NCI-H2196 (cell line): ENCODE data around the gene ANKLE1.

ENCODE experiments used
- DNase-seq: peaks from one replicate; lab custom pipeline; 2025; ENCODE audit not compliant: unreplicated experiment; lab: John Stamatoyannopoulos, UW

The ANKLE1 gene

DNA sequence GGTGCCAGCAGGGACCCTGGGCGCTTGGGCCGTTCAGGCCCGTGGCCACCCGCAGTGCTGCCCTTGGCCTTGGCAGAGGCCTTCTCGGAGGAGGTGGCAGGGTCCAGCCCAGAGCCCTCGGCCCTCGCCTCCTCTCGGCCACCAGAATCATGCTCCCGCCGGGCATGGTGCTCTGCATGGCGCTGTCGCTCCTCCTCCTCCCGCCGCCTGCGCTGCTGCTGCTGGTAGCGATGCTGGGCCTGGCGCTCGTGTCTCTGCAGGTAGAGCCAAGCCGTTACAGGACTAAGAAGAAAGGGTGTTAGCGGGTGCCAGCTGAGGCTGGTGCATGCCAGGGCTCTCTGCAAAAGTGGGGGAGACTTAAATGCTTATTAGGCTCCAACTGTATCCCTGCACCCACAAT lies 43.4 kb downstream of the ANKLE1 start:
- no peak for DNase-seq

- no peak for DNase-seq
Observed at GRCh38 chr19:17325881-17326594, 44.3 kb downstream of the ANKLE1 start.

DNA sequence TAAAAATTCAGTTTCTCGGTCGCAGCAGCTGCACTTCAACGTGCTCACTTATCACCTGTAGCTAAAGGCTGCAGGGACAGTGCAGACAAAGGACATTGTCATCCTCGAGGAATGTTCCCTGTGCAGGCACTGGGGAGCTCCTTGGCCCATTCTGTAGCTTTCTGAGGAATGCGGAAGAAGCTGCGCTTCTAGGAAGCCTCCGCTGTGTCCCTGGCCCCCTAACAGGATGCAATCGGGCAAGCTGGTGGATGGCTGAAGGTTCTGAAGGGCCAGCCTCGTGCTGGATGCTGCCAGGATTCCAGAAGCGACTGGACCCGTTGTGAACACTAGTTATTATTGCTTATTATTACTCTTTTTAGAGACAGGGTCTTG lies 44.9 kb downstream of the ANKLE1 start:
- no peak for DNase-seq

- DNase-seq = no peak
Observed at GRCh38 chr19:17327068-17327653, 45.5 kb downstream of the ANKLE1 start.

DNA sequence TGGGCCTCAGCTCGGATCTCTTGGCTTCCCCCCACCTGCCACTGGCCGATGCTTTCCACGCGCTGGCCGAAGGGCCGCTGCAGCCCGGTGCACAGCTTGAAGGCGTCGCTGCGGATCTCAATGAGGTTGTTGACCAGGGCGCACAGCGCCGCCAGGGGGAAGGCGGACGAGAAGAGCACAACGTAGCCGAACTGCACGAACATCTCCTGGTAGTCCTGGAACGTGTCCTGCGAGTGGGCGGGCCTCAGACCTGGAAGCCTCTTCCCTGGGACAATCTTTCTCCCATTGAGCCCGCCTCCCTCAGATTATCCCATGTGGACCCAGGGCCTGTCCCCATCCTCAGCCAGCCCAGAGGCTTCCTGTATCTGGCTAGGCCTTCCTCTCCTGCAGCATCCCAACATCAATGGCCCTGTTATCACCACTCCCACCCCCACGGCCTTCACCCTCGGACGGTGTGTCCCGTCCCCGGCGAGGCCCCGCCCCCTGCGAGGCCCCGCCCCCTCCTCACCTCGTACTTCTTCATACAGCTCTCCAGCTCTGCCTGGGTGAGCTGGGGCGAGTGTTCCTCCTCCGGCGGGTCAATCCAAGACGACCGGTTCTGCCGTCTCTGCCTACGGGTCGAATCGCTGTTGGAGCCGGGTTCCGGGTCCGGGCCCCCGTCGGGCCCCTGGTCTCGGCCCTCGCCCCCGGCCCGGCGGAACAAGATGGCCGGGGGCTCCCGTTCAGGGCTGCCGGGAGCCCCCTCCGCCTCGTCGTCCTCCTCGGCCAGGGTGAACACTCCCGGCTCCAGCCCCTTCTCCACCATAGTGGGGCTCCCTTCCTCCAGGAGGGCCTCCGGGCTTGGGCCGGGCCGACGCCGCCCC lies 46.2 kb downstream of the ANKLE1 start:
- DNase-seq = no peak

DNA sequence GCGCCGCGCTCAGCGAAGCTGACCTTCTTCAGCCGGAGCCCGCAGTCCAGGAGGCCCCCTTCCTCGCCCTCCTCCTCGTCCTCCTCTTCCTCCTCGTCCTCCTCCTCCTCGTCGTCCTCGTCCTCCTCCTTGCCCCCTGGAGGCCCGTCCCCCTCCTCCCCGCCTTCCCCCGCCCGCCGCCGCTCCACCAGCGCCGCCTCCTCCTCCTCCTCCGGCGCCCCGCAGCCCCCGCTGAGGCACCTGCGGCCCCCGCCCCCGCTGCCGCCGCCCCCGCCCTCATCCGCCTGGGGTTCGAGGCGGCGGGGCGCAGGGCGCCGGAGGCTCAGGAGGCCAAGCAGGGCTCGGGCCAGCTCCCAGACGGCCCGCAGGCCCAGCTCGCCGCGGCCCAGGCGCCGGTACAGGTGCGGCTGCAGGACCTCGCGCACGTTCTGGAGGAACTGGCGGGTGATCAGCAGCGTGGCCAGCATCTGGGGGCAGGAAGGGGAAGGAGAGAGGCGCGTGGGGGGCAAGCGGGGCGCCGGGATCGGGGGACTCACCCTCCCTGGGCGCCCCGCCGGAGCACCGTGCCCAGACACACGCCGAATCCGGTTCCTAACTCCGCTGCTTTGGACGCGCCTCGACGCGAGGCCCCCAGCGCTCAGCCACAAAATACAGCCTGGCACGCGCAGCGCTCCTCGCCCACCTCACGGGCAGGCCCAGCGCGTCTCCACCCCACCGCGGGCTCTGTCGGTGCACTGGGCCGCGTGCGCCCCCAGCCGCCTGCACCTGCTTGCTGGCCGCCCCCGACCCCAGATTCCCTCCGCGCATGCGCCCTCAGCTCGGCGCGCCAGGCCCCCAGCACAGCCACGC lies 47.0 kb downstream of the ANKLE1 start:
- no peak for DNase-seq

DNA sequence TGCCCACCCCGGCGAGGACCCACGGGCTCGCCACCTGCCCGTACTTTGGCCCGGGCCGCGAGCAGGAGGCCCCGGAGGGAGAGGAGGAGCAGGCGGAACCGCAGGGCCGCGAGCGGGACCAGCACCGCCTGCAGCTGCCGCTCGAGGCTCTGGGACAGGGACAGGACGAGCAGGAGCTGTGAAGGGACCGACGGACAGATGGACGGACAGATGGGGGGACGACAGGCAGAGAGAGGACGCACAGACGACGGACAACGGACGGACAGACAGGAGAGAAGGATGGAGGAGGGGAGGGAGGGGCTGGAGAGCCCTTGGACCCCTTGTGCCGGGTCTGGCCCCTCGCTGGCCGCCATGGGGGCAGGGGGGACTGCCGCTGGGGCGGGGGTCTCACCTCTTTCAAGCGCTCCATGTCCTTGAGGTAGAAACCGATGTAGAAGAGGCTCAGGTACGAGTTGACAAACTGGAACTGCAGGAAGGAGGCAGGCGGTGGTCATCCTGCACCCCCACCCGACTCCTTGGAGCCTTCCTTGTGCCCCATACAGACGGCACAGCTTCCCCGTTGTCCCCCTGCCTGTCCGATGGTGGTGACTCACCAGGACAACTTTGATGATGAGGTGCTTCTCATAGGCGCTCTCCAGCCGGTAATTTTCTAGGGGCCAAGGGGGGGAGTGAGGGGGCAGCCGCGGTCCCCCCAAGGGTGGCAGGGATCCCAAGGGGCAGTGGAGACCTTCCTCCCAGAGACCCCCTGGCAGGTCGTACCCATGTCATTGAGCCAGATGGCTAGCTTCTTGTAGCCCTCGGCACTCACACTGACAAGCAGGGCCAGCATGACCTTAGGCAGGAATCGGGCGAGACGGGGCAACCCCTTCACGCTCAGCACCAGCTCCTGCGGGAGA lies 47.9 kb downstream of the ANKLE1 start:
- no peak for DNase-seq

GRCh38 chr19:17330262-17331044 lies 48.8 kb downstream of the ANKLE1 start:
- DNase-seq = no peak

DNA sequence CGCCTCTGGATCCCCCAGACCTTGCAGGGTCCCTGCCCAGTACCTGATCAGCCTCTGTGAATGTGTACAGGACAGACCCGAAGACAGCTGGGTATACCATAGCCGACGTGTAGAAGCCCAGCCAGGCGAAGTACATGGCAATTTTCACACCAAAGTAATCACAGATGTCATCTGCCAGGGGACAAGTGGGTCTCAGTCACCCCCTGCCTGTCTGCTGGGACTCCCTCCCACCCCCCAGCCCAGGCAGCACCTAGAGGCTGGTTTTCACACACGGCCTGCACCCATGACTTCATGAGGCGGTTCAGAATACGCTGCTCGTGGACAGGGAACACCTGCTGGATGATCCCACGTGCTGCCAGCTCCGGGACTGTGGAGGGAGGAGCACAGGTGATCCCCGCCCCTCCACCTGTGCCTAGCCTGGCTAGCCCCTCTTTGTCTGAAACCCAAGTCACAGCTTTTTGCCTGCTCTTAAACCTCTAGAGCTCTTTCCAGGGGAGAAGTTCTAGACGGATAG lies 49.4 kb downstream of the ANKLE1 start:
- DNase-seq = peak; percentile 39

DNA sequence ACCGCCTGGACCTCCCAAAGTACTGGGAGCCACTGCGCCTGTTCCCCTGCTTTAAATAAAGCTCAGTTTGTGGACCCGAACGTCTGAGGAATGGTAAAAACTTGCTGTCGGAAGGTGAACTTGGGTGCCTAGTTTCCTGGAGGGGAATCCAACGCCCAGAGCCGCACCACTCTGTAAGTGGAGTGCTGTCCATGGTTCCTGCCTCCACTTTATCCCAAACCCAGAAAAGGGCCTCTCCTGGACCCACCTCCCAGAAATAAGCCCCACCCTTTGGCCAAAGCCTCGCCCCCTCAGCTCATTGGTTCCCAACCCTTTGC lies 50.6 kb downstream of the ANKLE1 start:
- DNase-seq = no peak

DNA sequence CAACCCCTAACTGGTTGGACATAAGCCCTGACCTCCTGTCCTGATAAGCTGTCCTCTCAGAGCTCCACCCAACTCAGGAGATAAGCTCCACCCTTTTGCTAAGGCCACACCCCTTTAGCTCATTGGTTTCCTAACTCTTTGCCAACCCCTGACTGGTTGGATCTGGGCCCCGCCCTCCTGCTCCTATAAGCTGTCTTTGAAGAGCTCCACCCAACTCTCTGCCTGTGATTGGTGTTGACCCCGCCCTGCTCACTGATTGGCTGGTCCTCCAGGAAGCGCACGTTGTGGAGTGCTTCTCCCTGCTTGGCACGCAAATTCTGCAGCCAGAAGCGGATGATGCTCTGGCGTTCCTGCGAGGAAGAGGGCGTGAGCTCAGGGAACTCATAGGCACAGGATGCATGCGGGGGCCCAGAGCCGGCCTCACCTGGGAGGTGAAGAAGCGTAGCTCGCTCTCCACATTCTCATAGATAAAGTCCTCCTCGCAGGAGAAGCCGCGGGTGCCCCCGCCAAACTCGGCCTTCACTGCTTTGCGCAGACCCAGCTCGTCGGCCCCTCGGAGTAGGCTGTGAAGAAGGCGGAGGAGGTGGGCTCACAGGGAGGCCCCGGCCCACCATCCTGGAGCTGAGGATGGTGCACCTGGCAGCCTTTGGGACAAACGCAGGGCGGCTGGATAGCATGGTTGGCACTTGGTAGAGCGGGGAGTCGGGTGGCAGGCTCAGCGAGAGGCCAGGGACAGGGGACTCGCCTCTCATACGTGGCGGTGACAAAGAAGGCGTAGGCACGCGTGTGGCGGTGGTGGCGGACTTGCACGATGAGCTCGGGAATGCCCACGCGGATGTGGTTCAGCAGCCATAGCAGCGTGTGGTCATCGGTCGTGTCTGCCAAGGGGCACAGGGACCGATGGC lies 51.2 kb downstream of the ANKLE1 start:
- DNase-seq = peak; percentile 85

DNA sequence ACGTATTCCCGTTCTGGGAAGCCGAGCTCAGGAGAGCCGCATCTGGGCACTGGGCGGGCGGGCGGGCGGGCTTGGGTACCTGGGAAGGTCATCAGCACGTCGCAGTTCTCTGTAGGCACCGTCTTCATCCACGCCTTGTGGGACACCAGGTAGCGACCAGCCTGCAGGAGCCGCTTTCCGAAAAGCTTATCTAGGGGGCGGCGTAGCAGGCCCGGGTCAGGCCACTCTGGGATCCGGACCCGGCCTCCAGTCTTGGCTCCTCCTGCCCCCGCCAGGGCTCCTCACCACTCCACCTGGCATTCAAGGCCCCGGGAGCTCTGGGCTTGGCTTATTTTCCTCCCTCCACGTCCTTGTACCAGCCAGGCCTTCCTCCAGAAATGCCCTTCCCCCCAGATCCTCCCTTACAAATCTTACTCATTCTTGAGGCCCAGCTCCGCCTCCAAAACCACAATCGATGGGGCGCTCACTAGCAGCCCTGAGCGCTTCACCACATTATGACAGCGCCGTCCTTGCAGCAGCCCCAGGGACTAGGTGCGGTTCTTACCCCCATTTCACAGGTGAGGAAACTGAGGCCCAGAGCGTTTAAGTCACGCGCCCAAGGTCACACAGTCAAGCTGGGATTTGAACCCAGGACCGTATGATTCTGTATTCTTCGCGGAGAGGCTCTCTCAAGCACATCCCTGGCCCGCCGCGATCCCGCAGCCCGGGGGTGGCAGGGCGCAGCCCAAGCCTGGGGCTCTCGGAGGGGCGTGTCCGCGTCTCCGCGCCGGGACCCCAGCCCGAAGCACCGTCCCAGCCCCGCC lies 52.1 kb downstream of the ANKLE1 start:
- no peak for DNase-seq

DNA sequence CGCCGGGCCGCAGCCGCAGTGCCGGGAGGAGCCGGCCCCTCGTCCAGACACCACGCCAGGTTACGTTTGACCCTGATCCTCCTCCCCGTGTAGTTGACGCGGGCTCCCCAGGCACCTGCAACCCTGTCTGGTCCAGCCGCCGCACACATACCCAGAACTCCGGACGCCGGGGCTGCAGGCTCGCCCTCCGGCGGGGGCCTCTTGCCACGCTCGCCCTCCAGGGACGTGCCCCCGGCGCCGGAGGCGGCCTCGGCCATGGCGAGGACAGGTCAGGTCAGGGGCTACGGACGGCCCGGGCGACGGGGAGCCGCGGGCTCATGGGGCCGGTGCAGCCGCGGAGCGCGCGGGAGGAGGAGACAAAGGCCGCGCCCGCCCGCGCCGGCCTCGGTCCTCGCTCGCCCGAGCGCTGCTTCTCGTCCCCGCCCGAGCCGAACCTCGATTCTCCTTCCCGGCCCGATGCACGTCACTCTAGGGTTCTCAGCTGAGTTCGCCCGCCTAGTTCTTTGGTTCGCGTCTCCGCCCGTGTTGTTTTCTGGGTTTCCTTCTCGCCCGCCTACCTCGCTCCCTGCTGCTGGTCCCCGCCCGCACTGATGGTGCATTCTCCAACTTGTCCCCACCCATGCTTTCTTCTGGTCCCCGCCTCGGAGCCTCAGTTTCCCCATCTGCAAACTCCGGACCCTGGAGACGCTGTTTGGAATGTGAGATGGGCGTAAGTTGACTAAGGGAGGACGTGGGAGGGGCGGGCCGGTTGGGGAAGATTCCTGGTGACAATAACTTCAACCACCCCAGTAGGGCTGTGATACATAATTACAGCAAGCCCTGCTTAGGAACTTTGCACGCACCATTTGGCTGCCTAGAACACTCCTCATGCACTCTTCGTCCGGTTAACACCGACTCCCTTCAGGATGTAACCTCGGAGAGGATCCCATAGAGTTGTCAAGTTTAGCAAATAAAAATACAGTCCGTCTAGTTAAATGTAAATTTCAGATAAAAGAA lies 53.0 kb downstream of the ANKLE1 start, which contains the start of gene ANO8:
ANO8 (minus strand) TSS at position 442 of the 996 bp plus-strand sequence; CDS start at position 257, 185 bp downstream.
- DNase-seq = peak; percentile 100

DNA sequence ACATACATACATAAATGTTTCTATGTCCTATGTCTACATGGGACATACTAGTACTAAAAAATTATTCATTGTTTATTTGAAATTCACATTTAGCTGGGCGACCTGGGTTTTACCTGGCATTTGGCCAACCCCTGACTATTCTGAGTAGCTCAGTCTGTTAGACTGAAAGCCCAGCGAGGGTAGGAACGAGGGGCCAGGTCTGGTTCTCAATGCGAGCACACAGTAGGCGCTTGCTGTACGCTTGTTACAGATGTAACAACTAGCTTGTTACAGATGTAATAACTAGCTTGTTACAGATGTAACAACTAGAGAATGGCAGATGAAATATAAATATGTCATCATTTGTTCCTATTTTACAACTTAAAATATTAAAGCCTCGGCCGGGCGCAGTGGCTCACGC lies 53.9 kb downstream of the ANKLE1 start:
- DNase-seq = peak; percentile 23
